ENCODE data around the gene PIK3R2. TPM values are rescaled to one million over a fixed set of nuclear protein-coding genes. Genes with fewer than 3 reads are reported as not detected.
A peak's percentile ranks its signal among the peaks of the same experiment; 100 is the strongest.
"Not testable (repeated sequence)": the region's sequence is repeated elsewhere in the genome, so short reads cannot be mapped to it uniquely, and the experiment has no call there.

Gene PIK3R2
- polyA plus RNA-seq, 4 donors: 1.6 to 71.3 (median 8.1) TPM

GRCh38 chr19:18159059-18159616, 6.2 kb downstream of the PIK3R2 start:
- H3K27me3 ChIP-seq (ENCODE audit: control insufficient read depth in 3 of 3, insufficient read depth in 3 of 3, low read length in 3 of 3); H3K9me3 ChIP-seq (ENCODE audit: control insufficient read depth in 2 of 2, insufficient read depth in 1 of 2, low read depth in 1 of 2, low read length in 1 of 2); H3K4me3 ChIP-seq (ENCODE audit: low read depth in 1 of 3, low read length in 3 of 3); DNase-seq; FAIRE-seq; H3K27ac ChIP-seq (ENCODE audit: low read depth in 1 of 3, low read length in 2 of 3): not testable (repeated sequence)
- peaks cover 7 to 49% (median 14%) of the 10 kb centered on the region in 3 donors for H3K4me1 ChIP-seq (ENCODE audit: control insufficient read depth in 3 of 3, insufficient read depth in 2 of 3, low read depth in 1 of 3, low read length in 2 of 3)
- 88 to 90% (median 89%) methylated on average over 6 of the region's 6 CpGs for WGBS, 3 donors
- peaks cover 4 to 87% (median 5%) of the 10 kb centered on the region in 3 donors for H3K36me3 ChIP-seq (ENCODE audit: control insufficient read depth in 3 of 3, insufficient read depth in 2 of 3, low read depth in 1 of 3, low read length in 3 of 3)

GRCh38 chr19:18159810-18160209, 6.8 kb downstream of the PIK3R2 start:
- Histone ChIP-seq H3K4me3 (ENCODE audit: low read depth in 1 of 3, low read length in 3 of 3) (no peak overlapping the region), H3K27ac (ENCODE audit: low read depth in 1 of 3, low read length in 2 of 3) (no peak overlapping the region), H3K27me3 (ENCODE audit: control insufficient read depth in 3 of 3, insufficient read depth in 3 of 3, low read length in 3 of 3) (no peaks in the 10 kb centered on the region), H3K4me1 (ENCODE audit: control insufficient read depth in 3 of 3, insufficient read depth in 2 of 3, low read depth in 1 of 3, low read length in 2 of 3) (peaks cover 7 to 43% (median 11%) of the 10 kb centered on the region in 3 donors), H3K36me3 (ENCODE audit: control insufficient read depth in 3 of 3, insufficient read depth in 2 of 3, low read depth in 1 of 3, low read length in 3 of 3) (peaks cover 4 to 91% (median 5%) of the 10 kb centered on the region in 3 donors), H3K9me3 (ENCODE audit: control insufficient read depth in 2 of 2, insufficient read depth in 1 of 2, low read depth in 1 of 2, low read length in 1 of 2) (no peaks in the 10 kb centered on the region)
- no peak for FAIRE-seq
- WGBS, 3 donors: 92 to 93% (median 92%) methylated on average over 8 to 10 of the region's 10 CpGs
- DNase-seq: no peak

- 48 to 72% (median 60%) methylated on average over 12 to 13 of the region's 13 CpGs for WGBS, 3 donors
- Histone ChIP-seq H3K36me3 (ENCODE audit: control insufficient read depth in 3 of 3, insufficient read depth in 2 of 3, low read depth in 1 of 3, low read length in 3 of 3) (peaks cover 5 to 93% (median 5%) of the 10 kb centered on the region in 3 donors), H3K27me3 (ENCODE audit: control insufficient read depth in 3 of 3, insufficient read depth in 3 of 3, low read length in 3 of 3) (no peaks in the 10 kb centered on the region), H3K27ac (ENCODE audit: low read depth in 1 of 3, low read length in 2 of 3) (peak overlapping the region in 1 of 3 donors; percentile 78), H3K4me1 (ENCODE audit: control insufficient read depth in 3 of 3, insufficient read depth in 2 of 3, low read depth in 1 of 3, low read length in 2 of 3) (peaks cover 7 to 37% (median 11%) of the 10 kb centered on the region in 3 donors), H3K4me3 (ENCODE audit: low read depth in 1 of 3, low read length in 3 of 3) (peak overlapping the region in 1 of 3 donors; percentile 42), H3K9me3 (ENCODE audit: control insufficient read depth in 2 of 2, insufficient read depth in 1 of 2, low read depth in 1 of 2, low read length in 1 of 2) (no peaks in the 10 kb centered on the region)
- no peak for FAIRE-seq
- DNase-seq: no peak
Measured at GRCh38 chr19:18160493-18160970, 7.6 kb downstream of the PIK3R2 start.

GRCh38 chr19:18160971-18161635, 8.1 kb downstream of the PIK3R2 start:
- no peak for FAIRE-seq
- Histone ChIP-seq H3K27ac (ENCODE audit: low read depth in 1 of 3, low read length in 2 of 3) (peak overlapping the region in 1 of 3 donors; percentile 78), H3K4me3 (ENCODE audit: low read depth in 1 of 3, low read length in 3 of 3) (peak overlapping the region in 1 of 3 donors; percentile 42), H3K36me3 (ENCODE audit: control insufficient read depth in 3 of 3, insufficient read depth in 2 of 3, low read depth in 1 of 3, low read length in 3 of 3) (peaks cover 8 to 94% (median 9%) of the 10 kb centered on the region in 3 donors), H3K4me1 (ENCODE audit: control insufficient read depth in 3 of 3, insufficient read depth in 2 of 3, low read depth in 1 of 3, low read length in 2 of 3) (peaks cover 7 to 33% (median 11%) of the 10 kb centered on the region in 3 donors), H3K9me3 (ENCODE audit: control insufficient read depth in 2 of 2, insufficient read depth in 1 of 2, low read depth in 1 of 2, low read length in 1 of 2) (no peaks in the 10 kb centered on the region), H3K27me3 (ENCODE audit: control insufficient read depth in 3 of 3, insufficient read depth in 3 of 3, low read length in 3 of 3) (no peaks in the 10 kb centered on the region)
- DNase-seq: peak; percentile 75 to 88
- 1 to 4% (median 3%) methylated on average over 23 to 66 of the region's 66 CpGs for WGBS, 3 donors

GRCh38 chr19:18161636-18162002, 8.7 kb downstream of the PIK3R2 start:
- Histone ChIP-seq H3K9me3 (ENCODE audit: control insufficient read depth in 2 of 2, insufficient read depth in 1 of 2, low read depth in 1 of 2, low read length in 1 of 2) (no peaks in the 10 kb centered on the region), H3K27ac (ENCODE audit: low read depth in 1 of 3, low read length in 2 of 3) (no peak overlapping the region), H3K4me1 (ENCODE audit: control insufficient read depth in 3 of 3, insufficient read depth in 2 of 3, low read depth in 1 of 3, low read length in 2 of 3) (peaks cover 7 to 28% (median 10%) of the 10 kb centered on the region in 3 donors), H3K4me3 (ENCODE audit: low read depth in 1 of 3, low read length in 3 of 3) (no peak overlapping the region), H3K27me3 (ENCODE audit: control insufficient read depth in 3 of 3, insufficient read depth in 3 of 3, low read length in 3 of 3) (no peaks in the 10 kb centered on the region), H3K36me3 (ENCODE audit: control insufficient read depth in 3 of 3, insufficient read depth in 2 of 3, low read depth in 1 of 3, low read length in 3 of 3) (peaks cover 9 to 94% (median 9%) of the 10 kb centered on the region in 3 donors)
- 67 to 71% (median 68%) methylated on average over 19 of the region's 19 CpGs for WGBS, 3 donors
- FAIRE-seq (no peak), DNase-seq (no peak)

- no peak overlapping the region for H3K27ac ChIP-seq (ENCODE audit: low read depth in 1 of 3, low read length in 2 of 3)
- no peak for DNase-seq
- H3K9me3 ChIP-seq (ENCODE audit: control insufficient read depth in 2 of 2, insufficient read depth in 1 of 2, low read depth in 1 of 2, low read length in 1 of 2): peaks cover 0 to 2% of the 10 kb centered on the region in 2 donors
- FAIRE-seq: no peak
- H3K4me1 ChIP-seq (ENCODE audit: control insufficient read depth in 3 of 3, insufficient read depth in 2 of 3, low read depth in 1 of 3, low read length in 2 of 3): peaks cover 3 to 14% (median 7%) of the 10 kb centered on the region in 3 donors
- H3K4me3 ChIP-seq (ENCODE audit: low read depth in 1 of 3, low read length in 3 of 3): no peak overlapping the region
- H3K36me3 ChIP-seq (ENCODE audit: control insufficient read depth in 3 of 3, insufficient read depth in 2 of 3, low read depth in 1 of 3, low read length in 3 of 3): peaks cover 10 to 94% (median 12%) of the 10 kb centered on the region in 3 donors
- no peaks in the 10 kb centered on the region for H3K27me3 ChIP-seq (ENCODE audit: control insufficient read depth in 3 of 3, insufficient read depth in 3 of 3, low read length in 3 of 3)
- WGBS, 3 donors: 96 to 100% (median 97%) methylated on average over 7 of the region's 7 CpGs
Measured at GRCh38 chr19:18164072-18164471, 11.1 kb downstream of the PIK3R2 start.

GRCh38 chr19:18165794-18166544, 13.0 kb downstream of the PIK3R2 start:
- Histone ChIP-seq H3K9me3 (ENCODE audit: control insufficient read depth in 2 of 2, insufficient read depth in 1 of 2, low read depth in 1 of 2, low read length in 1 of 2) (peaks cover 0 to 2% of the 10 kb centered on the region in 2 donors), H3K27ac (ENCODE audit: low read depth in 1 of 3, low read length in 2 of 3) (peak overlapping the region in 1 of 3 donors; percentile 30), H3K4me1 (ENCODE audit: control insufficient read depth in 3 of 3, insufficient read depth in 2 of 3, low read depth in 1 of 3, low read length in 2 of 3) (peaks cover 0 to 6% (median 3%) of the 10 kb centered on the region in 3 donors), H3K4me3 (ENCODE audit: low read depth in 1 of 3, low read length in 3 of 3) (no peak overlapping the region), H3K36me3 (ENCODE audit: control insufficient read depth in 3 of 3, insufficient read depth in 2 of 3, low read depth in 1 of 3, low read length in 3 of 3) (peaks cover 10 to 95% (median 12%) of the 10 kb centered on the region in 3 donors), H3K27me3 (ENCODE audit: control insufficient read depth in 3 of 3, insufficient read depth in 3 of 3, low read length in 3 of 3) (no peaks in the 10 kb centered on the region)
- 83 to 90% (median 84%) methylated on average over 15 of the region's 15 CpGs for WGBS, 3 donors
- FAIRE-seq (no peak), DNase-seq (peak in 1 of 2 donors; percentile 67)

- FAIRE-seq (no peak), DNase-seq (no peak)
- Histone ChIP-seq H3K4me3 (ENCODE audit: low read depth in 1 of 3, low read length in 3 of 3) (no peak overlapping the region), H3K4me1 (ENCODE audit: control insufficient read depth in 3 of 3, insufficient read depth in 2 of 3, low read depth in 1 of 3, low read length in 2 of 3) (peaks cover 0 to 3% (median 0%) of the 10 kb centered on the region in 3 donors), H3K36me3 (ENCODE audit: control insufficient read depth in 3 of 3, insufficient read depth in 2 of 3, low read depth in 1 of 3, low read length in 3 of 3) (peaks cover 9 to 99% (median 12%) of the 10 kb centered on the region in 3 donors), H3K27me3 (ENCODE audit: control insufficient read depth in 3 of 3, insufficient read depth in 3 of 3, low read length in 3 of 3) (no peaks in the 10 kb centered on the region), H3K27ac (ENCODE audit: low read depth in 1 of 3, low read length in 2 of 3) (no peak overlapping the region), H3K9me3 (ENCODE audit: control insufficient read depth in 2 of 2, insufficient read depth in 1 of 2, low read depth in 1 of 2, low read length in 1 of 2) (peaks cover 0 to 2% of the 10 kb centered on the region in 2 donors)
- 92 to 96% (median 95%) methylated on average over 21 of the region's 21 CpGs for WGBS, 3 donors
Measured at GRCh38 chr19:18167011-18167410, 14.0 kb downstream of the PIK3R2 start.

All from small intestine (tissue), 7 donors.